Kasumi-1 (cell line): ENCODE results near the gene FAM124A.
"Not testable (repeated sequence)": the region's sequence is repeated elsewhere in the genome, so short reads cannot be mapped to it uniquely, and the experiment has no call there.

Experiments
- DNase-seq, 2 experiments: peaks; one replicate each; lab custom pipeline; 2025; lab: John Stamatoyannopoulos, UW

FAM124A gene

DNA sequence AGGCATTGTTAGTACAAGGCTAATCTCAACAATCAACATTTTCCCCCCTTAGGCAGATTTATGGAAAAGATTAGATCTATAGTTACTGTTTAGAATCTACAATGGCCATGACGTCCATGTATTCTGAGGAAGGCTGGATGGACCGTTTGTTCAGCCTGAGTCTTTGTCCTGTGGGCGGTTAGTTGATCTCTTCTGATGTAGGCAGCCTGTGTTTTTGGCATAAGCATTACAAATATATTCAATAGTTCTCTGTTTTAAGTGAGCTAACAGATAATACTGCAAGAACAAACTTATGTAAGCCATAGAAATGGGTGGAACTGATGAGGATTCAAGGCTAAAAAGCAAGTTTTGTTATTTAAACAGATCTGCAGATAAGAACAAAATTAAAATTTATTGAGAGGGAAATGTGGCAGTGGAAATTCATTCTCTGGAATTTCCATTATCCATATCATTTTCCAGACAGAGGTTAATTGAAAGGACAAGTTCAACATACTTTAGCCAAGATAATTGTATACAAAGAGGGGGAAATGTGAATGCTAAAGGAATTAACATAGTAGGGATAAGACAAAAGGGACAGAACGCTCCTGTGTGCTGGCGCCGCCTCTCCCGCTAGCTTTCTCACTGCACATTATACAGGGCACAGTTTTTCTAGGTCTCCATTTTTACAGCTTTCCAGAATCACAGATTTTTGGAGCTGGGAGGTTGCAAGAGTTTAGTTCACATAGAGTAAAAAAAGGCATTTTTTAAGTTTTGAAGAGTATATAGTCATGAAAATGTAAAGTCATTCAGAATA, 48.6 kb downstream of the FAM124A start:
- no peak for DNase-seq

GRCh38 chr13:51271528-51272085, 49.4 kb downstream of the FAM124A start:
- no peak for DNase-seq

GRCh38 chr13:51275101-51275500, 52.9 kb downstream of the FAM124A start:
- DNase-seq, result no peak

GRCh38 chr13:51276636-51277035, 54.4 kb downstream of the FAM124A start:
- no peak for DNase-seq

DNA sequence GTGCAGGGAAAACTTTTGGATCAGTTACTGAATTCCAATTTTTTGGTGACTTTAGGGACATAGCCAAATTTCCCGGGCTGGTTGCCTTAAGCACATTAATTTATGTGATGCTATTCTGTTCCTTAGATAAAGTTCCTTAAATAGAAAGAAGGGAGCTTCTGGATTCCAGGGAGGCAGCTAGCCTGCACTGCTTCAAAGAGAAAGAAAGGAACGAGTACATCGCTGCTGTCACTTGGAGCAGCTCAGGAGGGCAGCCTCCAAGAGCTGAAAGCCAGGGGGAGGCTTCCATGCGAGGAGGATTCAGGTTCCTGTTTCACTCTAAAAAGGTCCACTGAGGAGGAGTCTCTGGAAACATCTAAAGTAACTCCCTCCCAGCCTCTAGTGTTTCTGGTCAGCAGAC, 55.7 kb downstream of the FAM124A start:
- DNase-seq, result no peak

DNA sequence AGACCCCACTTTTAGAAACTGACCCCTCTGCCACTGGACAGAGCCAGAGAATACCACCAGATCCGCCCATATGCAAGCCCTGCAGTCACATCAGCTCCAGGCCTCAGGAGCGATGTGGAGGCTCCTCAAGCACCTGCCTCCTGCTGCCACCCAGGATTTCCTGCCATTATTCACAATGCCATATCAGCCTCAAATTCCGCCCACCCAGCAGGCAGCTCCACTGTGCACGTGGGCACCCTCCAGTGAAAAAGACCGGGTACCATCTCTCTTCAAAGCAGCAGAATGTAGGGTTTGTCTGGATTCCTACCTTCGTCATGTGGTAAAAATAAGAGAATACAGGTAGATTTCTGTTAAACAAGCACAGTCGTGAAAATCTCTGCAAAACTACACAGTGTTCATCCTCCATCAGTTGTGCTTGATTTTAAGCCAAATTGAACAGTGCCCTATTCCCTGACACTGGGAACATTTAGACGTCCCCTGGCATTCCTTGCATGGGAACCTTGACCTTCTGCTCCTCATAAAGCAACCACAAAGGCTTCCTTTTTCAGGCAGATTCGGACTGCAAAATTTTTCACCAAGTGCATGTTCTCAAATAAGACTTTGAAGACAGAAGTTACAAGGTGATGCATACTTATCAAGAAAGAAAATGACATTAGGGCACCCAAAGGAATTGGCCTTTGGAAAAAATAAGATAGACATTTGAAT, 56.4 kb downstream of the FAM124A start:
- DNase-seq, result no peak

DNA sequence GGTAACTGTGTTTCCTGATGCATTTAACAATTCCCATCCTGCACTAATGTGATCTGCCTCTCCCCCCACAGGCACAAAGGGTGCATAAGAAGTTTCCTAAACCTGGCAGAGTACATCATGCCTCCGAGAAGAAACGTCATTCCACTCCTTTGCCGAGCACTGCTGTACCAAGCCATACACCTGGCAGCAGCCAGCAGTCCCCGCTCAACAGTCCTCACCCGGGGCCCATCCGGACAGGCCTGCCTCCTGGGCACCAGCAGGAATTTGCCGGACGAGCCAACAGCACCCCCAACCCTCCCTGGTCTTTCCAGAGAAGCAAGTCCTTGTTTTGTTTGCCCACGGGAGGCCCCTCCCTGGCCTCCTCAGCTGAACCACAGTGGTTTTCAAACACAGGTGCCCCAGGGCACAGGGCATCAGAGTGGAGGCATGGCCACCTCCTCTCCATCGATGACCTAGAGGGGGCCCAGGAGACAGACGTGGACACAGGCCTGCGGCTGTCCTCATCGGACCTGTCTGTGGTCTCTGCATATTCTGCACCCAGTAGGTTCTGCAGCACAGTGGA, 58.3 kb downstream of the FAM124A start:
- DNase-seq, result no peak

GRCh38 chr13:51282322-51282721, 60.1 kb downstream of the FAM124A start:
- DNase-seq, result no peak

GRCh38 chr13:51282923-51283322, 60.7 kb downstream of the FAM124A start:
- DNase-seq, result not testable (repeated sequence)

- no peak for DNase-seq
Measured at GRCh38 chr13:51283371-51283770, 61.2 kb downstream of the FAM124A start.

DNA sequence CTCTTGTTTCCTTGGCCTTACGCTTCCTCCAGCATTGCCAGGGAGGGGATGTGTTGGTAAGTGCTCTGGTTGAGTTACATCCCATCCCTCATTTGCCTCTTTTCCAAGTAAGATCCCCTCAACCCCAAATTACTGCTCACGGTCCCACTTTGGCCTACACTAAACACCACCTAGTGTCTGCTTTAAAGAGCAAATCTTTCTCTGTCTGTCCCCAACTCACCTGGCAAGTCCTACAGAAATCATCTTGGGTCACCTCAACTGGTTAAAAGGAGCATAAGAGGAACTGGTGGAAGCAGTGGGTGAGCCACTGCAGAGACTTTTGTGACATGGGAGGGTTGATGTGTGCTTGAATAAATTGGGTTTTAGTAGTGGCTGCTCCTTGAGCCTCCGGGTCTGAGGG, 62.1 kb downstream of the FAM124A start:
- DNase-seq, result no peak

- DNase-seq, result peak; percentile 49 to 71
Measured at GRCh38 chr13:51286135-51287002, 64.2 kb downstream of the FAM124A start.

DNA sequence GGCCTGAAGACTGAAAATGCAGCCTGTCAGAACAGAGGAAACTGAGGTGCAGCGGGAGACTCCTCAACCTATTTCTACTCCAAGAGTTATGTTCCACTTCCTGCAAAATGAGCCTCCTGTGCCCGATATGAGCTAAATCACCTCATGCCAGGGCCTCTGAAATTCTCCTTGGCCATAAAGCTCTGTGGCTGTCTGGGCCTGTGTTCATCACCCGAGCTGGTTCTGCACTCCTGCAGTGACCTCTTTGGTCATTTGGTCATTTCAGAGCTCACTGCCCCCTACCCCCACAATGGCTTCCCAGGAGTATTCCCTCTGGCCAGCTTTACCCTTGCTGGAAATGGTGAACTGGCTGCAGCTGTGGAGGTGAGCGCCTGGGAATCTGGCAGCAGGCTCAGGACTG, 65.6 kb downstream of the FAM124A start:
- DNase-seq, result no peak

DNA sequence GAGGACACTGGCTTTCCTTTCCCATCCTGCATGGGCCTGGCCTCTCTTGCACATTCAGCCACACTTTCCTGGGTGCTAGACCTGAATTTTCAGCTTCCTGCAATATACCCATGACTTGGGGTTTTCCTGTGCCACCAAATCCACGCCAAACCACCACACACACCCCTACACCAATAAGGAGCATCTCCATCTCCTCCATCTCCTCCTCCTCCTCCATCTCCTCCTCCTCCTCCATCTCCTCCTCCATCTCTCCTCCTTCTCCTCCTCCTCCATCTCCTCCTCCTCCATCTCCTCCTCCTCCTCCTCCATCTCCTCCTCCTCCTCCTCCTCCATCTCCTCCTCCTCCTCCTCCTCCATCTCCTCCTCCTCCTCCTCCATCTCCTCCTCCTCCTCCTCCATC, 66.1 kb downstream of the FAM124A start:
- not testable (repeated sequence) for DNase-seq

- DNase-seq, result no peak
Measured at GRCh38 chr13:51291341-51291740, 69.1 kb downstream of the FAM124A start.

DNA sequence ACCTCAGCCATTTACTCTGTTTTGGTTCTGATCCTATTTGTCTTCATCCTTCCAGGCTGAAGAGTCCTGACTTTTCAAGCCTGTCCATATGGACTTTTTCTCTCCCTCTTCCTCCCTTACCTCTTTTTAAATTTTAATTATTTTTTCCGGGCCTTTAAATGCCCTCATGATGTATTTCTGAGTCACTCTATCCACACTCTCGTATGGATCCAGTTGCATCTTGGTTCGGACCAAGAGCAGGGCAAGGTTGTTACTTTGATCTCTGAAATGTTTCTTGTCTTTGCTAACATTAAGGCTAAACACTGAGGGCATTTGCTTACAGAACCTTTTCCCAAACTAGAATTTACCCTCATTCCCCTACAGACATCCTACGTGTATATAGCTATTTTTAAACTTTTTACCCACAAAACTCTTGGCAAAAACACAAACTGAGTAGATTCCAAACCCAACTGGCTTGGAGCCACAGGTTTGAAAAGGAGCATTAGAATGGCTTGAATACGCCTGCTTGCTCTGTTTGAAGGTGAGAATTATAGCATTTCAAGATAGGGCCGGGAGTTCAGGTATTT, 69.9 kb downstream of the FAM124A start:
- no peak for DNase-seq

DNA sequence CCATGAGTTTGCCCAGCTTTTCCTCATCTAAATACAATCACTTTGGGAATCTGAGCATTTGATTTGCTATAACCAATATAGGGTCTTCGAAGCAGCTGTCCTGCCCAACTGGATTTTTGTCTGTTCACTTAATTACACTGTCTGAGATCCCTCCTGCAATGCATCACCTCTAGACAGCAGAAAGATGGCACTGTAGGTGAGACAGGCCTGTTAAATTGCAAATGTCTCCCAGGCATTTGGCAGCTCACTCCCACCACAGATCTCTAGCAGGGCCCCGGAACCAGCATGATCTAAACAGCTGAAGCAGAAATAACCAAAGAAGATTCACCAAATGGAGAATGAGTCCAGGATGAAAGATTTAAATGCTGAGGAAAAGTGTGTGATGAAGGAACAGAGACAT, 75.4 kb downstream of the FAM124A start:
- DNase-seq, result no peak

GRCh38 chr13:51298812-51299211, 76.6 kb downstream of the FAM124A start:
- peak; percentile 15 to 24 for DNase-seq

GRCh38 chr13:51303063-51303552, 80.9 kb downstream of the FAM124A start:
- no peak for DNase-seq

DNA sequence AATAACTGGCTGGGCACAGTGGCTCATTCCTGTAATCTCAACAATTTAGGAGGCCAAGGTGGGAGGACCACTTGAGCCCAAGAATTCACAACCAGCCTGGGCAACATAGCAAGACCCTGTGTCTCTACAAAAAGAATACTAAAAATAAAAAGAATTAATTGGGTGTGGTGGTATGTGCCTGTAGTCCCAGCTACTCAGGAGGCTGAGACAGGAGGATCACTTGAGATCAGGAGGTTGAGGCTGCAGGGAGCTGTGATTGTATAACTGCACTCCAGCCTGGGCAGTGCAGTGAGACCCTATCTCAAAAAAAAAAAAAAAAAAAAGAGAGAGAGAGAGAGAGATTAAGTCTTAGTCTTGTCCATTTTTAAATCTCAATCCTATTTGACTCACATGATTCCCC, 81.7 kb downstream of the FAM124A start:
- no peak for DNase-seq

GRCh38 chr13:51305271-51305967, 83.2 kb downstream of the FAM124A start:
- DNase-seq, result no peak
